GM12875 (cell line): Measurements from ENCODE around the gene TCOF1.

Source experiments
- H3K4me3 ChIP-seq: one replicate; pipeline ENCODE4 v1.5.1; 2011; ENCODE audit warnings: low read depth, low read length, control low read depth
- TF ChIP-seq, protein P1 (sequence below): IDR thresholded peaks from 2 replicates; pipeline ENCODE4 v1.5.1; 2011; ENCODE audit warnings: low read depth, mild to moderate bottlenecking, control low read depth, inconsistent platforms, low read length, moderate library complexity, borderline replicate concordance; ENCODE audit not compliant: insufficient read depth

Gene TCOF1

DNA sequence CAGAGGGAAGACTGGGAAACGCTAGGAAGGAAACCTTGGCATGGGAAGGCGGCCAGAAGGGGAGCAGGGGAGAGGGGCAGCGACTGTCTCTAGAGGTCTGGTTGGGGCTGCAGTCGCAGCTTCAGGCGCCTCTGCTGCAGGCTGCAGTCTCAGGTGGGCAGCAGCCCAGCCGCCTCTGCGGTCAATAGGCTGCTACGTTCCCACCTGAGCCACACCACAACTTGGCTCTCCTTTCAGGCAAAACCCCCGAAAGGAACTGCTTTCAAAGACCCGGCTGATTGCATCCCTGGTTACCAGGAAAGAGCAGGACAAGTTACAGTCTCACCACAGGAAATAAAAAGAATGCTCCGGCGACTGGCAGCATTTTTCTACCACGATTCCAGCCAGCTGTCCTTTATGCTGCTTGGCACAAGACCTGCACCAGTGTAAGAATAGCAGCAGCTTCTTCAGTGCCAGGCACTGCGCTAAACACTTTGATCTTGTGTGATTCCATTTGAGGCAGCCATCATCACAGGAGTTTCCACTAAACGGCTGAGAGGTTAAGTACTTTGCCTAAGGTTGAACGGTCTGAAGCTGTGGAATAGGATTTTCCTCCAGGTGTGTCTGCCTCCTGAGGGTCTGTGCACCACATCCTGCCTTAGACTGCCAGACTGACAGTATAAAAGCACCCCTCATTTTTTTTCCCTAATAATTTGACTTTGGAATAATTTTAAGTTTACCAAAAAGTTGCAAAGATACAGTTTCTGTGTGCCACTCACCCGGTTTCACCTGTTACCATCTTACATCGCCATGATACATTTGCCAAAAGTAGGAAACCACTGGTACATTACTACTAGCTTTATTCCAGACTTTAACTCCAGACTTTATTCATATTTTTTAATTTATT lies 84.6 kb downstream of the TCOF1 start:
- TF ChIP-seq, protein P1, sequence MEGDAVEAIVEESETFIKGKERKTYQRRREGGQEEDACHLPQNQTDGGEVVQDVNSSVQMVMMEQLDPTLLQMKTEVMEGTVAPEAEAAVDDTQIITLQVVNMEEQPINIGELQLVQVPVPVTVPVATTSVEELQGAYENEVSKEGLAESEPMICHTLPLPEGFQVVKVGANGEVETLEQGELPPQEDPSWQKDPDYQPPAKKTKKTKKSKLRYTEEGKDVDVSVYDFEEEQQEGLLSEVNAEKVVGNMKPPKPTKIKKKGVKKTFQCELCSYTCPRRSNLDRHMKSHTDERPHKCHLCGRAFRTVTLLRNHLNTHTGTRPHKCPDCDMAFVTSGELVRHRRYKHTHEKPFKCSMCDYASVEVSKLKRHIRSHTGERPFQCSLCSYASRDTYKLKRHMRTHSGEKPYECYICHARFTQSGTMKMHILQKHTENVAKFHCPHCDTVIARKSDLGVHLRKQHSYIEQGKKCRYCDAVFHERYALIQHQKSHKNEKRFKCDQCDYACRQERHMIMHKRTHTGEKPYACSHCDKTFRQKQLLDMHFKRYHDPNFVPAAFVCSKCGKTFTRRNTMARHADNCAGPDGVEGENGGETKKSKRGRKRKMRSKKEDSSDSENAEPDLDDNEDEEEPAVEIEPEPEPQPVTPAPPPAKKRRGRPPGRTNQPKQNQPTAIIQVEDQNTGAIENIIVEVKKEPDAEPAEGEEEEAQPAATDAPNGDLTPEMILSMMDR, result no peak

DNA sequence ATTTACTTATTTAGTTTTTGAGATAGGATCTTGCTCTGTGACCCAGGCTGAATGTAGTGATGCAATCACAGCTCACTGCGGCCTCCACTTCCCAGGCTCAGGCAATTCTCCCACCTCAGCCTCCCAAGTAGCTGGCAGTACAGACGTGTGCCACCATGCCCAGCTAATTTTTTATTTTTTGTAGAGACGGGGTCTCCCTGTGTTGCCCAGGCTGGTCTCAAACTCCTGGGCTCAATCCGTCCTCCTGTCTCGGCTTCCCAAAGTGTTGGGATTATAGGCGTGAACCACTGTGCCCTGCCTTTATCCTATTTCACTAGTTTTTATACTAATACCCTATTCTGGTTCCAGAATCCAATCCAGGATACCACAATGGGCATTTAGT lies 85.2 kb downstream of the TCOF1 start:
- TF ChIP-seq, protein P1, result no peak
- H3K4me3 ChIP-seq, result no peak overlapping the region

More for the DNA sequence above, 84.6 kb downstream of the TCOF1 start:
- H3K4me3 ChIP-seq, result no peak overlapping the region

DNA sequence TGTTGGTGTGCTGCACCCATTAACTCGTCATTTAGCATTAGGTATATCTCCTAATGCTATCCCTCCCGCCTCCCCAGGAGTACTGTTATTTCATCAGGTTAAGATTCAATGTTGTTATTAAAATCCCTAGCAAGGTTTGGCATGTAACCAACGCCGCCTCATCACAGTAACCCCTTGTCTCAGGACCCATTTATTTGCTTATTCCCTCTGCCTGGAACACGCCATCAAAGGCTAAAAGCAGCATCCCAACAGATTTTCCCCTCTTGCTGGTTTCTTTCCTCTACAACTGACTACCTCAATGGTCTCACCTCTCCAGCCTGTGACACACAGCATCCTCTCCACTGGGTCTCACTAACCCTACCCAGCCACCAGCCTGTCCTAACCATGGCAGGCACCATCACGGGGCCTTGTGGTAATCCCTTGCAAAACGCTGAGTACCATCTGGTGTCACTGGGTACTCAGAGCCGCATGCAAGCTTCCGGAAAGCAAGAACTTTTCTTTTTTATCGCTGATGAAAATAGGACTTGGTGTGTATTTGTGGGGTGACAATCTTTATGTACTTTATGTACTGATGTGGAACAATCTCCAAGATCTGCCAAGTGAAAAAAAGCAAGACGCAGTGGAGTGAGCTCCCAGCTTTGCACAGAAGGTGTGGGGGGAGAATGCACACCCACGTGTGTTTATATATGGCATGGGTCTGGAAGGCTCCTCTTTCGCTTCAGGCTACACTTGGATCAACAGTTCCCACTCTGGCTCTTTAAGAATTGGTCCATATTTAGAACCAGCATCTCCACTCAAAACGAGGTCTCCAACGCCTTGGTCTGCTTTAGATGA lies 86.0 kb downstream of the TCOF1 start:
- TF ChIP-seq, protein P1, result no peak

DNA sequence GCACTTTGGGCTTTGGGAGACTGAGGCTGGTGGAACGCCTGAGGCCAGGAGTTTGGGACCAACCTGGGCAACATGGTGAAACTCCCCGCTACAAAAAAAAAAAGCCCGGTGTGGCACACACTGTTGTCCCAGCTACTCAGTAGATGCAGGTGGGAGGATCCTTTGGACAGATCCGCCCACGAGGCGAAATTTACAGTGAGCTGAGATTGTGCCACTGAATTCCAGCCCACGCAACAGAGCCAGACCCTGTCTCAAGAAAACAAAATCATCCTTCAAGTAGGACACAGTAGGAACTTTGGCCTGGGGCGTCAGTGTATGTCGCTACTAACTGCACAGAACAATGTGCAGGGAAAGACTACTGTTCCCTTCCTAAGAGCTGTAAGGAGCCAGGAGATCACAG lies 87.3 kb downstream of the TCOF1 start:
- TF ChIP-seq, protein P1, result no peak
- H3K4me3 ChIP-seq, result no peak overlapping the region

More for the DNA sequence above, 86.0 kb downstream of the TCOF1 start:
- no peak overlapping the region for H3K4me3 ChIP-seq

DNA sequence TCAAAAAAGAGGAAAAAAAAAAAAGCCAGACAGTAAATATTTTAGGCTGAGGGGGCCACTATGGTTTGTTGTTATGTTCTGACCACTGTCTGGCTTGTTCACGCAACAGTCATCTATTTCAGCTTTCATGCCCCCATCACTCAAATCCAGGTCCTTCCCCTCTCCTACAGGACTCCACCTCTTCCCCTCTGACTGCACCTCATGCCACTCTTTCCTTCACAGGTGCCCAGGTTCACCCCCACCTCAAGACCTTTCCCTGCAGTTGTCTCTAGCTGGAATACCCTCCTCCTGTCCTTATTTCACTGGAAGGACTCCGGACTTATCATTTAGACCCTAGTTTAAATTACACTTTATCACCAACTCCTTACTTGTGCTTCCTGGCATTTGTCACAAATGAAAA lies 88.6 kb downstream of the TCOF1 start:
- no peak overlapping the region for H3K4me3 ChIP-seq
- TF ChIP-seq, protein P1, result no peak

DNA sequence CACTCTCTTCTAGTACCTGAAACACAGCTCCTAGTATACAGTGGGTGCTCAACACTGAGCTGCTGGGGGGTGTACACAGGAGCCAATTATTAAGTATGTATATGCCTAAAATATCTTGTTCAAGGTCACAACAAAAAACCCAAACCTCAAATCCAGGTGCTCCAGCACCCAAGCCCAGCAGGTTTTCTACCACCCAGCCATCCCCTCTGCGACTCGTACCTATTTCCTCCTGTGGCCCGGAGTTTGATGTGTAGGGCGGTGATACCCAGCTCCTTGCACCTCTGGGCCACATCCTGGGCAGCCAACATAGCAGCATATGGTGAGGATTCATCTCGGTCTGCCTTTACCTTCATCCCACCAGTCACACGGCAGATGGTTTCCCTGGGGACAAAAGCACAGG lies 89.1 kb downstream of the TCOF1 start:
- H3K4me3 ChIP-seq, result no peak overlapping the region
- TF ChIP-seq, protein P1, result no peak

DNA sequence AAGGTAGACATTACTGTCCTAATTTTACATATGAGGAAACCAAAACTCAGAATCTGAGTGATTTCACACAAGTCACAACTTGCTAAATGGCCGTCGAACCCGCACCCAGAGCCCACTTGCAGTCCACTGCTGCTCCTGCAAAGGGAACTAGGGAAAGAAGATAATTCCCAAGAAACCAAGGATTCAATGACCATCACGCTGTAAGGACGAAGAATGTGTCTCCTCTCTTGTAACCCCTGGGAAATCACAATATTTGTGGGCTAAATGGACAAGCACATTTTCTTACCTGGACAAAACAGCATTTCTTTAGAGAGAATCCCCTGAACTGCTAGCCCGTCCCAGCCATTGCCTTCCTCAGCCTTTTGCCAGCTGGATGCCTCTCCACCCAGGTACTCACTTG lies 89.7 kb downstream of the TCOF1 start:
- H3K4me3 ChIP-seq, result no peak overlapping the region
- TF ChIP-seq, protein P1, result no peak
